G401.6 (cell line): ENCODE results near the gene DRD4.
"Not testable (repeated sequence)": the region's sequence is repeated elsewhere in the genome, so short reads cannot be mapped to it uniquely, and the experiment has no call there.

ENCODE experiments used
- FAIRE-seq: peaks from 2 replicates; lab custom pipeline; 2012; peaks lifted over from hg19 to GRCh38; lab: Jason Lieb, UNC

DRD4 gene

GRCh38 chr11:645536-645935 is 8.5 kb downstream of the DRD4 start:
- FAIRE-seq = no peak

- no peak for FAIRE-seq
These were observed 9.1 kb downstream of the DRD4 start for GRCh38 chr11:646214-646613.

- not testable (repeated sequence) for FAIRE-seq
These were observed 10.6 kb downstream of the DRD4 start for GRCh38 chr11:647672-648158.

GRCh38 chr11:650482-650881 is 13.4 kb downstream of the DRD4 start:
- no peak for FAIRE-seq

- FAIRE-seq = not testable (repeated sequence)
These were observed 16.1 kb downstream of the DRD4 start for GRCh38 chr11:653136-653535.

- FAIRE-seq = no peak
These were observed 16.8 kb downstream of the DRD4 start for GRCh38 chr11:653837-654236.

- FAIRE-seq = not testable (repeated sequence)
These were observed 17.4 kb downstream of the DRD4 start for GRCh38 chr11:654444-654843.

- FAIRE-seq = no peak
These were observed 18.1 kb downstream of the DRD4 start for GRCh38 chr11:655036-655726.

GRCh38 chr11:656426-656825 is 19.4 kb downstream of the DRD4 start:
- no peak for FAIRE-seq

GRCh38 chr11:656866-657265 is 19.8 kb downstream of the DRD4 start:
- no peak for FAIRE-seq

- no peak for FAIRE-seq
These were observed 20.6 kb downstream of the DRD4 start for GRCh38 chr11:657691-658126.

- FAIRE-seq = no peak
These were observed 22.5 kb downstream of the DRD4 start for GRCh38 chr11:659532-660085.

GRCh38 chr11:660281-660680 is 23.2 kb downstream of the DRD4 start:
- no peak for FAIRE-seq

- FAIRE-seq = no peak
These were observed 23.8 kb downstream of the DRD4 start for GRCh38 chr11:660681-661444.

GRCh38 chr11:662689-663274 is 25.7 kb downstream of the DRD4 start:
- no peak for FAIRE-seq

- no peak for FAIRE-seq
These were observed 28.1 kb downstream of the DRD4 start for GRCh38 chr11:665062-665703.

GRCh38 chr11:665704-666281 is 28.7 kb downstream of the DRD4 start:
- FAIRE-seq = no peak

- no peak for FAIRE-seq
These were observed 36.8 kb downstream of the DRD4 start for GRCh38 chr11:673866-674265.

GRCh38 chr11:674406-674805 is 37.3 kb downstream of the DRD4 start:
- no peak for FAIRE-seq

- FAIRE-seq = no peak
These were observed 41.2 kb downstream of the DRD4 start for GRCh38 chr11:678297-678696.

- no peak for FAIRE-seq
These were observed 42.5 kb downstream of the DRD4 start for GRCh38 chr11:679271-680207.
